ENCODE results near the gene OGFR. TPM values are rescaled to one million over a fixed set of nuclear protein-coding genes. Genes with fewer than 3 reads are reported as not detected.

The OGFR gene
- total RNA-seq, 1 experiment from 2014 or later, result 57.4 TPM

DNA sequence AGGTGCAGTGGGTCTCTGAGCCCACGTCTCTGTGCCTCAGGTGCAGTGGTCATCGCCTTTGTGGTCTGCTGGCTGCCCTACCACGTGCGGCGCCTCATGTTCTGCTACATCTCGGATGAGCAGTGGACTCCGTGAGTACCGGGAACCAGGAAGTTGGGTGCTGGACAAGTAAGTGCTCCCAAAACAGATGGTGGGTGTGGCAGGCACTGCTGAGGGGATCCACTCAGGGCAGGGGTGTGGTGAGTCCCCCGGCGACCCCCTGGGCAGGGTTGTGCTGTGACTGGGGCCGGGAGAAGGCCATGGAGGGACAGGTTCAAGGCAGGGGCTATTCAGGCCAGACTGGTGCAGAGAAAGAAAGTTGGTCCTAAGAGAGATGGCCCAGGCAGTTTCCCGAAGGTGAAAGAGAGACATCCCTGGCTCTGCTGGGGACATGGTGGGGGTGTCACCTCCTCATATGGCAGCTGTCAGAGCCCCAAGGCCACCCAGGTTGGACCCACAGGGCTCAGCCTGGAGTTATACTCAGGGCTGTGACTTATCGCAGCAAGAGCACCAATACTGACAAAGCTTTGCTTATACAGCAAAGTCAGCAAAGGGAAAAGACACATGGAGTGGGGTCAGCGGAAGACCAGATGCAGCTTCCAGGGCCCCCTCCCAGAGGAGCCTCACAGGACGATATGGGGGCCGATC lies 46.3 kb upstream of the OGFR start:
- no peaks in the 10 kb centered on the region for H4K20me1 ChIP-seq (ENCODE audit: insufficient read depth)
- H3K4me1 ChIP-seq (replicated peaks; ENCODE audit: insufficient read depth), result no peaks in the 10 kb centered on the region
- ChIA-PET CTCF (no interaction called here), POLR2A (ENCODE audit: unreplicated experiment) (no interaction called here)
- H3K9me2 ChIP-seq (ENCODE audit: insufficient read depth), result no peaks in the 10 kb centered on the region
- intact Hi-C loops (cut with micrococcal nuclease; ENCODE audit: unreplicated experiment), result loop anchor here (1.0 kb wide), 1 partner anchor 23 kb away; no protein-coding TSS in a partner anchor
- peaks cover 18% of the 10 kb centered on the region; the same call in 1 of the 2 replicates for H3F3A ChIP-seq (ENCODE audit: insufficient read depth, low read depth)
- no peak for DNase-seq
- no peak overlapping the region for H3K27ac ChIP-seq
- no peaks in the 10 kb centered on the region for H3K27me3 ChIP-seq (ENCODE audit: insufficient read depth, low read depth)
- H3K36me3 ChIP-seq (ENCODE audit: low read depth), result no peaks in the 10 kb centered on the region
- no peak overlapping the region for H3K4me3 ChIP-seq
- BruUV-seq (replicated peaks), result no TSS peak
- no peak overlapping the region for H2AFZ ChIP-seq
- no peaks in the 10 kb centered on the region for H3K9me3 ChIP-seq (ENCODE audit: insufficient read depth, low read depth)
- no peak for TF ChIP-seq EZH2 (IDR thresholded peaks at IDR 0.05; ENCODE audit: low read depth)
- TF ChIP-seq, protein P1, sequence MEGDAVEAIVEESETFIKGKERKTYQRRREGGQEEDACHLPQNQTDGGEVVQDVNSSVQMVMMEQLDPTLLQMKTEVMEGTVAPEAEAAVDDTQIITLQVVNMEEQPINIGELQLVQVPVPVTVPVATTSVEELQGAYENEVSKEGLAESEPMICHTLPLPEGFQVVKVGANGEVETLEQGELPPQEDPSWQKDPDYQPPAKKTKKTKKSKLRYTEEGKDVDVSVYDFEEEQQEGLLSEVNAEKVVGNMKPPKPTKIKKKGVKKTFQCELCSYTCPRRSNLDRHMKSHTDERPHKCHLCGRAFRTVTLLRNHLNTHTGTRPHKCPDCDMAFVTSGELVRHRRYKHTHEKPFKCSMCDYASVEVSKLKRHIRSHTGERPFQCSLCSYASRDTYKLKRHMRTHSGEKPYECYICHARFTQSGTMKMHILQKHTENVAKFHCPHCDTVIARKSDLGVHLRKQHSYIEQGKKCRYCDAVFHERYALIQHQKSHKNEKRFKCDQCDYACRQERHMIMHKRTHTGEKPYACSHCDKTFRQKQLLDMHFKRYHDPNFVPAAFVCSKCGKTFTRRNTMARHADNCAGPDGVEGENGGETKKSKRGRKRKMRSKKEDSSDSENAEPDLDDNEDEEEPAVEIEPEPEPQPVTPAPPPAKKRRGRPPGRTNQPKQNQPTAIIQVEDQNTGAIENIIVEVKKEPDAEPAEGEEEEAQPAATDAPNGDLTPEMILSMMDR (conservative IDR thresholded peaks at IDR 0.05), result no peak
- H3K4me2 ChIP-seq, result no peak overlapping the region
- H3K79me2 ChIP-seq (ENCODE audit: low read depth), result no peaks in the 10 kb centered on the region

DNA sequence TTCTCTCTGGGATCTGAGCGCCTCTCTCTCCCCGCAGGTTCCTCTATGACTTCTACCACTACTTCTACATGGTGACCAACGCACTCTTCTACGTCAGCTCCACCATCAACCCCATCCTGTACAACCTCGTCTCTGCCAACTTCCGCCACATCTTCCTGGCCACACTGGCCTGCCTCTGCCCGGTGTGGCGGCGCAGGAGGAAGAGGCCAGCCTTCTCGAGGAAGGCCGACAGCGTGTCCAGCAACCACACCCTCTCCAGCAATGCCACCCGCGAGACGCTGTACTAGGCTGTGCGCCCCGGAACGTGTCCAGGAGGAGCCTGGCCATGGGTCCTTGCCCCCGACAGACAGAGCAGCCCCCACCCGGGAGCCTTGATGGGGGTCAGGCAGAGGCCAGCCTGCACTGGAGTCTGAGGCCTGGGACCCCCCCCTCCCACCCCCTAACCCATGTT lies 44.6 kb upstream of the OGFR start:
- H3K79me2 ChIP-seq (ENCODE audit: low read depth), result no peaks in the 10 kb centered on the region
- no peaks in the 10 kb centered on the region for H3K36me3 ChIP-seq (ENCODE audit: low read depth)
- H3K4me3 ChIP-seq, result no peak overlapping the region
- no TSS peak for BruUV-seq (replicated peaks)
- H2AFZ ChIP-seq, result no peak overlapping the region
- POLR2A ChIA-PET (ENCODE audit: unreplicated experiment), result no interaction called here
- no peaks in the 10 kb centered on the region for H3K9me2 ChIP-seq (ENCODE audit: insufficient read depth)
- peaks cover 21% of the 10 kb centered on the region; the same call in 1 of the 2 replicates for H3F3A ChIP-seq (ENCODE audit: insufficient read depth, low read depth)
- no peaks in the 10 kb centered on the region for H3K27me3 ChIP-seq (ENCODE audit: insufficient read depth, low read depth)
- H3K9me3 ChIP-seq (ENCODE audit: insufficient read depth, low read depth), result no peaks in the 10 kb centered on the region
- no peaks in the 10 kb centered on the region for H3K4me1 ChIP-seq (replicated peaks; ENCODE audit: insufficient read depth)
- no peaks in the 10 kb centered on the region for H4K20me1 ChIP-seq (ENCODE audit: insufficient read depth)
- no peak overlapping the region for H3K4me2 ChIP-seq
- intact Hi-C loops (cut with micrococcal nuclease; ENCODE audit: unreplicated experiment), result no loop called here
- CTCF ChIA-PET, result no interaction called here
- no peak for DNase-seq
- H3K27ac ChIP-seq, result no peak overlapping the region
- TF ChIP-seq, protein P1 (conservative IDR thresholded peaks at IDR 0.05), result no peak
- no peak for TF ChIP-seq EZH2 (IDR thresholded peaks at IDR 0.05; ENCODE audit: low read depth)

DNA sequence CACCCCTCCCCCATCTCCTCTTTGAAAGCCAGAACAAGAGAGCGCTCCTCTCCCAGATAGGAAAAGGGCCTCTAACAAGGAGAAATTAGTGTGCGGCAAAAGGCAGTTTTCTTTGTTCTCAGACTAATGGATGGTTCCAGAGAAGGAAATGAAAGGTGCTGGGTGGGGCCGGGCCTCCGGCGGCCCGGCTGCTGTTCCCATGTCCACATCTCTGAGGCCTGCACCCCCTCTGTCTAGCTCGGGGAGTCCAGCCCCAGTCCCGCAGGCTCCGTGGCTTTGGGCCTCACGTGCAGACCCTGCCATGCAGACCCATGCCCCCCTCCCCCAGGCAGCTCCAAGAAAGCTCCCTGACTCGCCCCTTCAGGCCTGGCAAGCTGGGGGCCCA lies 44.2 kb upstream of the OGFR start:
- Histone ChIP-seq H3F3A (ENCODE audit: insufficient read depth, low read depth) (peaks cover 26% of the 10 kb centered on the region; the same call in 1 of the 2 replicates), H3K27ac (no peak overlapping the region), H3K79me2 (ENCODE audit: low read depth) (no peaks in the 10 kb centered on the region), H3K36me3 (ENCODE audit: low read depth) (no peaks in the 10 kb centered on the region), H3K4me2 (no peak overlapping the region), H3K4me3 (no peak overlapping the region), H3K9me2 (ENCODE audit: insufficient read depth) (no peaks in the 10 kb centered on the region), H2AFZ (no peak overlapping the region), H3K27me3 (ENCODE audit: insufficient read depth, low read depth) (no peaks in the 10 kb centered on the region), H3K4me1 (replicated peaks; ENCODE audit: insufficient read depth) (no peaks in the 10 kb centered on the region), H4K20me1 (ENCODE audit: insufficient read depth) (no peaks in the 10 kb centered on the region), H3K9me3 (ENCODE audit: insufficient read depth, low read depth) (no peaks in the 10 kb centered on the region)
- ChIA-PET POLR2A (ENCODE audit: unreplicated experiment) (no interaction called here), CTCF (no interaction called here)
- intact Hi-C loops (cut with micrococcal nuclease; ENCODE audit: unreplicated experiment), result no loop called here
- no peak for DNase-seq
- BruUV-seq (replicated peaks), result no TSS peak
- TF ChIP-seq EZH2 (IDR thresholded peaks at IDR 0.05; ENCODE audit: low read depth), result no peak
- TF ChIP-seq, protein P1 (conservative IDR thresholded peaks at IDR 0.05), result no peak
